OCI-LY1 (cell line): ENCODE results near the gene PTH1R.

ENCODE experiments used
- H2AFZ ChIP-seq: fragments of 200-600 bp; sonication (generic), shearing (Covaris generic); 2 replicates; pipeline ENCODE4 v1.6.0; 2014; ENCODE audit warnings: antibody characterized with exemption, mild to moderate bottlenecking, low read length
- H3F3A ChIP-seq: fragments of 200-600 bp; sonication (generic), shearing (Covaris generic); 2 replicates; pipeline ENCODE4 v1.6.0; 2014; ENCODE audit warnings: mild to moderate bottlenecking, antibody characterized with exemption, low read length, moderate library complexity; ENCODE audit not compliant: insufficient read depth
- H3K27ac ChIP-seq: fragments of 200-600 bp; sonication (generic); 2 replicates; pipeline ENCODE4 v1.5.1; 2014; ENCODE audit warnings: low read length, mixed run types, mild to moderate bottlenecking, low read depth; ENCODE audit not compliant: poor library complexity, severe bottlenecking
- H3K27me3 ChIP-seq: fragments of 200-600 bp; sonication (generic); 2 replicates; pipeline ENCODE4 v1.6.0; 2014; ENCODE audit warnings: antibody characterized with exemption, mild to moderate bottlenecking, low read length, moderate library complexity; ENCODE audit not compliant: insufficient read depth
- H3K36me3 ChIP-seq: fragments of 200-600 bp; sonication (generic); 2 replicates; pipeline ENCODE4 v1.6.1; 2014; ENCODE audit warnings: mild to moderate bottlenecking, antibody characterized with exemption, low read length, moderate library complexity, mixed read lengths; ENCODE audit not compliant: insufficient read depth
- H3K4me1 ChIP-seq: fragments of 200-600 bp; sonication (generic); 2 replicates; pipeline ENCODE4 v1.5.1; 2014; ENCODE audit warnings: mild to moderate bottlenecking, low read length, moderate library complexity; ENCODE audit not compliant: insufficient read depth, severe bottlenecking
- H3K4me2 ChIP-seq: fragments of 200-600 bp; sonication (generic), shearing (Covaris generic); 2 replicates; pipeline ENCODE4 v1.6.1; 2014; ENCODE audit warnings: low read length
- H3K4me3 ChIP-seq: fragments of 200-600 bp; sonication (generic); 2 replicates; pipeline ENCODE4 v1.5.1; 2014; ENCODE audit warnings: low read length, low read depth, mild to moderate bottlenecking, mixed read lengths; ENCODE audit not compliant: poor library complexity, severe bottlenecking
- H3K79me2 ChIP-seq: fragments of 200-600 bp; shearing (Covaris generic); 2 replicates; pipeline ENCODE4 v1.6.1; 2016; ENCODE audit warnings: mixed run types, low read length, mixed read lengths; ENCODE audit not compliant: insufficient read depth
- H3K9ac ChIP-seq: fragments of 200-600 bp; sonication (generic), shearing (Covaris generic); 2 replicates; pipeline ENCODE4 v1.6.1; 2014; ENCODE audit warnings: mild to moderate bottlenecking, low read length, mixed read lengths
- H3K9me2 ChIP-seq: fragments of 200-600 bp; sonication (generic), shearing (Covaris generic); 2 replicates; pipeline ENCODE4 v1.6.1; 2014; ENCODE audit warnings: low read depth, mild to moderate bottlenecking, low read length, mixed read lengths
- H3K9me3 ChIP-seq: fragments of 200-600 bp; shearing (Covaris generic); 2 replicates; pipeline ENCODE4 v1.6.1; 2014; ENCODE audit warnings: low read length, mixed read lengths
- H4K20me1 ChIP-seq: fragments of 200-600 bp; sonication (generic), shearing (Covaris generic); 2 replicates; pipeline ENCODE4 v1.6.0; 2016; ENCODE audit warnings: mild to moderate bottlenecking, low read length; ENCODE audit not compliant: insufficient read depth
- CTCF ChIP-seq: fragments of 200-600 bp; sonication (generic), shearing (Covaris generic); IDR thresholded peaks from 2 replicates; pipeline ENCODE4 v1.5.1; 2017; ENCODE audit warnings: mild to moderate bottlenecking, antibody characterized with exemption, low read length, moderate library complexity, mixed read lengths
- EZH2 ChIP-seq: fragments of 200-600 bp; sonication (generic), shearing (Covaris generic); IDR thresholded peaks from 2 replicates; pipeline ENCODE4 v1.8.0; 2017; ENCODE audit warnings: borderline replicate concordance, mixed run types, mild to moderate bottlenecking, antibody characterized with exemption, low read length, moderate library complexity, mixed read lengths

PTH1R gene

GRCh38 chr3:46849045-46849631, 28.4 kb upstream of the PTH1R start:
- Histone ChIP-seq H3K9ac (no peak overlapping the region), H3K4me3 (no peak overlapping the region), H3K27me3 (no peaks in the 10 kb centered on the region), H3K9me2 (no peaks in the 10 kb centered on the region), H4K20me1 (no peaks in the 10 kb centered on the region), H3K27ac (no peak overlapping the region), H3K4me1 (peaks cover 13% of the 10 kb centered on the region), H3K36me3 (no peaks in the 10 kb centered on the region), H3K79me2 (no peaks in the 10 kb centered on the region), H2AFZ (no peak overlapping the region), H3F3A (no peaks in the 10 kb centered on the region), H3K9me3 (no peaks in the 10 kb centered on the region), H3K4me2 (no peak overlapping the region)
- TF ChIP-seq CTCF, result no peak
- TF ChIP-seq EZH2, result no peak

- H3K9ac ChIP-seq, result no peak overlapping the region
- H3K4me1 ChIP-seq, result peaks cover 13% of the 10 kb centered on the region
- no peaks in the 10 kb centered on the region for H3K9me3 ChIP-seq
- H3K4me3 ChIP-seq, result no peak overlapping the region
- H3K79me2 ChIP-seq, result no peaks in the 10 kb centered on the region
- no peak overlapping the region for H2AFZ ChIP-seq
- H3K36me3 ChIP-seq, result no peaks in the 10 kb centered on the region
- H3K27me3 ChIP-seq, result no peaks in the 10 kb centered on the region
- H4K20me1 ChIP-seq, result no peaks in the 10 kb centered on the region
- no peaks in the 10 kb centered on the region for H3K9me2 ChIP-seq
- no peak overlapping the region for H3K4me2 ChIP-seq
- TF ChIP-seq CTCF (no peak), EZH2 (no peak)
- H3K27ac ChIP-seq, result no peak overlapping the region
- H3F3A ChIP-seq, result no peaks in the 10 kb centered on the region
Measured at GRCh38 chr3:46849686-46850467, 27.6 kb upstream of the PTH1R start.

- Histone ChIP-seq H4K20me1 (no peaks in the 10 kb centered on the region), H2AFZ (no peak overlapping the region), H3K79me2 (no peaks in the 10 kb centered on the region), H3K4me2 (no peak overlapping the region), H3K9ac (no peak overlapping the region), H3K9me2 (no peaks in the 10 kb centered on the region), H3K27me3 (no peaks in the 10 kb centered on the region), H3K27ac (no peak overlapping the region), H3K4me3 (no peak overlapping the region), H3F3A (no peaks in the 10 kb centered on the region), H3K4me1 (peaks cover 10% of the 10 kb centered on the region), H3K36me3 (no peaks in the 10 kb centered on the region), H3K9me3 (no peaks in the 10 kb centered on the region)
- TF ChIP-seq CTCF (no peak), EZH2 (no peak)
Measured at GRCh38 chr3:46850468-46850779, 27.1 kb upstream of the PTH1R start.
